ENCODE measurements around the gene SH3BGRL2.

- no peak for TF ChIP-seq EZH2 (IDR thresholded peaks at IDR 0.05)
- TF ChIP-seq TCF7L2 (IDR thresholded peaks at IDR 0.05; ENCODE audit: borderline replicate concordance, extremely low read depth, insufficient read depth, insufficient read length), result no peak
- no peak for TF ChIP-seq POLR2AphosphoS5 (IDR thresholded peaks at IDR 0.05; ENCODE audit: low read depth, low read length)
- TF ChIP-seq EGR1 (IDR thresholded peaks at IDR 0.05; ENCODE audit: low read depth), result no peak
- TF ChIP-seq CTCF (IDR thresholded peaks at IDR 0.05 in 2 of 3, conservative IDR thresholded peaks at IDR 0.05 in 1 of 3; ENCODE audit: borderline replicate concordance in 1 of 3, insufficient read depth in 1 of 3, low read depth in 2 of 3, low read length in 2 of 3), result no peak
- TF ChIP-seq POLR2A (IDR thresholded peaks at IDR 0.05; ENCODE audit: borderline replicate concordance, extremely low read depth, insufficient read depth, insufficient read length), result no peak
- TF ChIP-seq REST (IDR thresholded peaks at IDR 0.05; ENCODE audit: low read depth), result no peak
- no peak for TF ChIP-seq ZNF274 (IDR thresholded peaks at IDR 0.05; ENCODE audit: low read depth, low read length)
- no peak for TF ChIP-seq MAX (IDR thresholded peaks at IDR 0.05)
- no peak for TF ChIP-seq ATF3 (IDR thresholded peaks at IDR 0.05)
- TF ChIP-seq CBX3 (IDR thresholded peaks at IDR 0.05; ENCODE audit: low read depth), result no peak
- no peak for TF ChIP-seq YY1 (IDR thresholded peaks at IDR 0.05; ENCODE audit: extremely low read depth, insufficient replicate concordance, low read depth, low read length)
- TF ChIP-seq SIN3A (IDR thresholded peaks at IDR 0.05; ENCODE audit: low read depth), result no peak
Observed at GRCh38 chr6:79602859-79603258, 28.3 kb upstream of the SH3BGRL2 start.

Measured in HCT116 (cell line).